GM23338 (cell line): ENCODE results near the gene PARD3. TPM values are rescaled to one million over a fixed set of nuclear protein-coding genes. Genes with fewer than 3 reads are reported as not detected.
A peak's percentile ranks its signal among the peaks of the same experiment; 100 is the strongest.

Source experiments
- ATAC-seq: fragments of 200-7000 bp; cut with Tn5 transposase; 3 replicates; pipeline ENCODE4 v1.9.1; 2020
- DNase-seq: peaks from one replicate; pipeline ENCODE4 v3.0.0-alpha.2; 2015; ENCODE audit warnings: low spot score
- H2AFZ ChIP-seq: fragments of 200-600 bp; sonication (generic); 2 replicates; pipeline ENCODE4 v1.8.0; 2016; ENCODE audit warnings: antibody characterized with exemption, mild to moderate bottlenecking, moderate library complexity
- H3F3A ChIP-seq: fragments of 200-600 bp; sonication (generic); replicated peaks from 2 replicates; pipeline ENCODE4 v1.8.0; 2017; ENCODE audit warnings: antibody characterized with exemption, mixed run types, low read depth
- H3K27ac ChIP-seq: fragments of 200-600 bp; sonication (generic); 2 replicates; pipeline ENCODE4 v1.6.1; 2016; ENCODE audit warnings: low read depth
- H3K27me3 ChIP-seq: fragments of 200-600 bp; sonication (generic); 2 replicates; pipeline ENCODE4 v1.8.0; 2016; ENCODE audit warnings: mild to moderate bottlenecking, mixed run types, moderate library complexity; ENCODE audit not compliant: insufficient read depth
- H3K36me3 ChIP-seq: fragments of 200-600 bp; sonication (generic); 2 replicates; pipeline ENCODE4 v1.8.0; 2016; ENCODE audit warnings: mild to moderate bottlenecking; ENCODE audit not compliant: insufficient read depth
- H3K4me1 ChIP-seq: fragments of 200-600 bp; sonication (generic); 2 replicates; pipeline ENCODE4 v1.8.0; 2016; ENCODE audit warnings: mild to moderate bottlenecking, moderate library complexity; ENCODE audit not compliant: insufficient read depth
- H3K4me2 ChIP-seq: fragments of 200-600 bp; sonication (generic); 2 replicates; pipeline ENCODE4 v1.7.1; 2017; ENCODE audit warnings: mixed run types
- H3K4me3 ChIP-seq: fragments of 200-600 bp; sonication (generic); 2 replicates; pipeline ENCODE4 v1.6.1; 2016; ENCODE audit warnings: mixed run types
- H3K79me2 ChIP-seq: fragments of 200-600 bp; sonication (generic); replicated peaks from 2 replicates; pipeline ENCODE4 v1.8.0; 2017; ENCODE audit warnings: mild to moderate bottlenecking; ENCODE audit not compliant: insufficient read depth
- H3K9me2 ChIP-seq: fragments of 200-600 bp; sonication (generic); 2 replicates; pipeline ENCODE4 v1.8.0; 2017; ENCODE audit not compliant: insufficient read depth
- H4K20me1 ChIP-seq: fragments of 200-600 bp; sonication (generic); replicated peaks from 2 replicates; pipeline ENCODE4 v1.8.0; 2017; ENCODE audit warnings: mild to moderate bottlenecking; ENCODE audit not compliant: insufficient read depth
- H3K27ac Mint-ChIP-seq: 2 replicates; pipeline ENCODE4 v1.8.0; 2020; ENCODE audit warnings: inconsistent platforms, mild to moderate bottlenecking, moderate library complexity, mixed read lengths
- H3K27me3 Mint-ChIP-seq: 3 replicates; pipeline ENCODE4 v1.8.0; 2022; ENCODE audit warnings: low read depth, mild to moderate bottlenecking, moderate library complexity, mixed read lengths, inconsistent platforms; ENCODE audit not compliant: insufficient read depth, poor library complexity
- H3K36me3 Mint-ChIP-seq: 3 replicates; pipeline ENCODE4 v1.8.0; 2021; ENCODE audit warnings: low read depth, mild to moderate bottlenecking, inconsistent platforms, moderate library complexity, mixed read lengths
- H3K4me1 Mint-ChIP-seq: 3 replicates; pipeline ENCODE4 v1.8.0; 2020; ENCODE audit warnings: mild to moderate bottlenecking, inconsistent platforms, mixed read lengths
- H3K4me3 Mint-ChIP-seq: 3 replicates; pipeline ENCODE4 v1.8.0; 2021; ENCODE audit warnings: moderate library complexity, mild to moderate bottlenecking, inconsistent platforms, mixed read lengths
- H3K9me3 Mint-ChIP-seq: 3 replicates; pipeline ENCODE4 v1.8.0; 2020; ENCODE audit warnings: moderate library complexity, mild to moderate bottlenecking, inconsistent platforms, mixed read lengths
- CTCF ChIP-seq, 2 experiments: fragments of 200-600 bp in 1 of 2; sonication (generic) in 1 of 2; conservative IDR thresholded peaks; 2 replicates each; pipeline versions ENCODE4 v1.5.1 to v1.6.1; 2016 to 2017; ENCODE audit warnings: antibody characterized with exemption in 2 of 2, low read depth in 2 of 2, mild to moderate bottlenecking in 2 of 2, moderate library complexity in 1 of 2
- EZH2 ChIP-seq: fragments of 200-600 bp; sonication (generic); IDR thresholded peaks from one replicate; pipeline ENCODE4 v1.8.0; 2017; ENCODE audit warnings: antibody characterized with exemption, mild to moderate bottlenecking, low read depth; ENCODE audit not compliant: unreplicated experiment
- EZH2phosphoT487 ChIP-seq: fragments of 200-600 bp; sonication (generic); IDR thresholded peaks from one replicate; pipeline ENCODE4 v1.8.1; 2018; ENCODE audit warnings: antibody characterized with exemption; ENCODE audit not compliant: unreplicated experiment
- JUNB ChIP-seq: IDR thresholded peaks from one replicate; pipeline ENCODE4 v1.6.1; 2016; ENCODE audit warnings: antibody characterized with exemption; ENCODE audit not compliant: unreplicated experiment
- POLR2AphosphoS5 ChIP-seq: IDR thresholded peaks from 2 replicates; pipeline ENCODE4 v1.6.1; 2016; ENCODE audit warnings: antibody characterized with exemption, low read depth
- ZNF114 ChIP-seq: fragments of 250-450 bp; sonication (Bioruptor Pico); IDR thresholded peaks from 2 replicates; pipeline ENCODE4 v1.5.0; 2020; ENCODE audit warnings: mild to moderate bottlenecking, moderate library complexity
- polyA plus RNA-seq: library from polyadenylated mRNA; unstranded; fragments of >200 nt; fragmentation: Nextera tagmentation; extraction: Ambion mirVana; gene quantifications from 2 replicates; pipeline ENCODE4 v1.2.1, GENCODE V29; 2016
- total RNA-seq: library from RNA; depleted of rRNA; stranded (reverse); fragments of >200 nt; shearing (Covaris generic); gene quantifications from 2 replicates; pipeline ENCODE4 v1.2.3, GENCODE V29; 2014
- TF ChIP-seq, protein P1 (sequence below): IDR thresholded peaks from one replicate; pipeline ENCODE4 v1.6.1; 2018; ENCODE audit warnings: antibody characterized with exemption; ENCODE audit not compliant: unreplicated experiment
- TF ChIP-seq, protein P2 (sequence below): fragments of 250-450 bp; sonication (Bioruptor Pico); IDR thresholded peaks from 2 replicates; pipeline ENCODE4 v1.5.0; 2020; ENCODE audit warnings: mild to moderate bottlenecking, moderate library complexity

Gene PARD3
- total and polyA plus RNA-seq, 2 experiments from 2014 or later = 30.2 to 51.4 TPM

DNA sequence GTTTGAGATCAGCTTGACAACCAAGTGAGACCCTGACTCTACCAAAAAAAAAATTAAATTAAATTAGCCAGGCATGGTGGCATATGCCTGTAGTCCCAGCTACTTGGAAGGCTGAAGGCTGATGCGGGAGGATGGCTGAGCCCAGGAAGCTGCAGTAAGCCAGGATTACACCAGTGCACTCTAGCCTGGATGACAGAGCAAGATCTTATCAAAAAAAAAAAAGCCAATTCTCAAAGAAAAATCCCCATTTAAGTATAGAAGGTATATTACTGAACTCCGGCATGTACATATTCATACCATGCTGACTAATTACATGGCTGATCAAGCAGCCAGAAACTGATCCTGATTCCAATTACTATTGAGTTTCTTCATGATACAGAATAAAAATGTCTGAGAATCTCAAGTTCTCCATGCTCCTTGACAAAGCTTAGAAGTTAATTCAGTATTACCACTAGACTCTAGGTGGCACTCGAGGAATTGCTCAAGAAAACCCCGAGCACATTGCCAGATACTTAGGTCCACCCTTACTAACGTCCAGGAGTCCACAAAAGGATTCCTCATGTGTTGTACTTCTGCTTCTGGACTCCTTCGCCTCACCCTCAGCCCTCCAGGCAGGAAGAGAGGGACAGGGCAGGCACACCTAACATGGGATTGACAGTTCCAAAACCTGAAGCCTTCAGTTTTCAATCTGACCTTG is 148.9 kb downstream of the PARD3 start:
- DNase-seq (peak; percentile 65), ATAC-seq (peak; percentile 53)
- Mint-ChIP-seq H3K4me3 (no peak overlapping the region), H3K27ac (peak overlapping the region; percentile 77; the same call in 1 of the 2 replicates), H3K9me3 (no peaks in the 10 kb centered on the region), H3K36me3 (no peaks in the 10 kb centered on the region), H3K27me3 (peaks cover 10% of the 10 kb centered on the region), H3K4me1 (peaks cover 46% of the 10 kb centered on the region; the same call in 2 of the 3 replicates)
- Histone ChIP-seq H3K27me3 (no peaks in the 10 kb centered on the region), H3K27ac (no peak overlapping the region), H3K9me2 (no peaks in the 10 kb centered on the region), H3K4me2 (no peak overlapping the region), H3F3A (no peaks in the 10 kb centered on the region), H3K79me2 (peaks cover 72% of the 10 kb centered on the region), H3K4me1 (peaks cover 7% of the 10 kb centered on the region; the same call in 1 of the 2 replicates), H3K4me3 (no peak overlapping the region), H3K36me3 (no peaks in the 10 kb centered on the region), H2AFZ (no peak overlapping the region), H4K20me1 (peaks cover 4% of the 10 kb centered on the region; the same call in 1 of the 2 replicates)
- TF ChIP-seq CTCF (conservative IDR thresholded peaks at IDR 0.05; ENCODE audit: low read depth in 2 of 2) = peak; percentile 44 to 49
- TF ChIP-seq ZNF114 (CRISPR knock-in tag) = no peak
- TF ChIP-seq JUNB = no peak

GRCh38 chr10:34664706-34665105 is 150.4 kb downstream of the PARD3 start:
- no peaks in the 10 kb centered on the region for H3F3A ChIP-seq
- H3K36me3 Mint-ChIP-seq = no peaks in the 10 kb centered on the region
- peaks cover 3% of the 10 kb centered on the region for H3K4me1 ChIP-seq
- no peaks in the 10 kb centered on the region for H3K36me3 ChIP-seq
- no peak overlapping the region for H3K4me3 Mint-ChIP-seq
- H2AFZ ChIP-seq = no peak overlapping the region
- peaks cover 79% of the 10 kb centered on the region for H3K79me2 ChIP-seq
- H3K27me3 ChIP-seq = no peaks in the 10 kb centered on the region
- H3K9me3 Mint-ChIP-seq = no peaks in the 10 kb centered on the region
- peaks cover 4% of the 10 kb centered on the region; the same call in 1 of the 2 replicates for H4K20me1 ChIP-seq
- no peak overlapping the region for H3K27ac Mint-ChIP-seq
- peaks cover 43% of the 10 kb centered on the region for H3K4me1 Mint-ChIP-seq
- H3K4me2 ChIP-seq = no peak overlapping the region
- DNase-seq (no peak), ATAC-seq (no peak)
- no peaks in the 10 kb centered on the region for H3K9me2 ChIP-seq
- H3K27me3 Mint-ChIP-seq = peaks cover 10% of the 10 kb centered on the region
- no peak overlapping the region for H3K27ac ChIP-seq
- H3K4me3 ChIP-seq = no peak overlapping the region
- TF ChIP-seq EZH2phosphoT487 = no peak
- TF ChIP-seq, protein P1, sequence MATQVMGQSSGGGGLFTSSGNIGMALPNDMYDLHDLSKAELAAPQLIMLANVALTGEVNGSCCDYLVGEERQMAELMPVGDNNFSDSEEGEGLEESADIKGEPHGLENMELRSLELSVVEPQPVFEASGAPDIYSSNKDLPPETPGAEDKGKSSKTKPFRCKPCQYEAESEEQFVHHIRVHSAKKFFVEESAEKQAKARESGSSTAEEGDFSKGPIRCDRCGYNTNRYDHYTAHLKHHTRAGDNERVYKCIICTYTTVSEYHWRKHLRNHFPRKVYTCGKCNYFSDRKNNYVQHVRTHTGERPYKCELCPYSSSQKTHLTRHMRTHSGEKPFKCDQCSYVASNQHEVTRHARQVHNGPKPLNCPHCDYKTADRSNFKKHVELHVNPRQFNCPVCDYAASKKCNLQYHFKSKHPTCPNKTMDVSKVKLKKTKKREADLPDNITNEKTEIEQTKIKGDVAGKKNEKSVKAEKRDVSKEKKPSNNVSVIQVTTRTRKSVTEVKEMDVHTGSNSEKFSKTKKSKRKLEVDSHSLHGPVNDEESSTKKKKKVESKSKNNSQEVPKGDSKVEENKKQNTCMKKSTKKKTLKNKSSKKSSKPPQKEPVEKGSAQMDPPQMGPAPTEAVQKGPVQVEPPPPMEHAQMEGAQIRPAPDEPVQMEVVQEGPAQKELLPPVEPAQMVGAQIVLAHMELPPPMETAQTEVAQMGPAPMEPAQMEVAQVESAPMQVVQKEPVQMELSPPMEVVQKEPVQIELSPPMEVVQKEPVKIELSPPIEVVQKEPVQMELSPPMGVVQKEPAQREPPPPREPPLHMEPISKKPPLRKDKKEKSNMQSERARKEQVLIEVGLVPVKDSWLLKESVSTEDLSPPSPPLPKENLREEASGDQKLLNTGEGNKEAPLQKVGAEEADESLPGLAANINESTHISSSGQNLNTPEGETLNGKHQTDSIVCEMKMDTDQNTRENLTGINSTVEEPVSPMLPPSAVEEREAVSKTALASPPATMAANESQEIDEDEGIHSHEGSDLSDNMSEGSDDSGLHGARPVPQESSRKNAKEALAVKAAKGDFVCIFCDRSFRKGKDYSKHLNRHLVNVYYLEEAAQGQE = no peak
- TF ChIP-seq JUNB = no peak
- TF ChIP-seq POLR2AphosphoS5 = no peak
- TF ChIP-seq, protein P2, sequence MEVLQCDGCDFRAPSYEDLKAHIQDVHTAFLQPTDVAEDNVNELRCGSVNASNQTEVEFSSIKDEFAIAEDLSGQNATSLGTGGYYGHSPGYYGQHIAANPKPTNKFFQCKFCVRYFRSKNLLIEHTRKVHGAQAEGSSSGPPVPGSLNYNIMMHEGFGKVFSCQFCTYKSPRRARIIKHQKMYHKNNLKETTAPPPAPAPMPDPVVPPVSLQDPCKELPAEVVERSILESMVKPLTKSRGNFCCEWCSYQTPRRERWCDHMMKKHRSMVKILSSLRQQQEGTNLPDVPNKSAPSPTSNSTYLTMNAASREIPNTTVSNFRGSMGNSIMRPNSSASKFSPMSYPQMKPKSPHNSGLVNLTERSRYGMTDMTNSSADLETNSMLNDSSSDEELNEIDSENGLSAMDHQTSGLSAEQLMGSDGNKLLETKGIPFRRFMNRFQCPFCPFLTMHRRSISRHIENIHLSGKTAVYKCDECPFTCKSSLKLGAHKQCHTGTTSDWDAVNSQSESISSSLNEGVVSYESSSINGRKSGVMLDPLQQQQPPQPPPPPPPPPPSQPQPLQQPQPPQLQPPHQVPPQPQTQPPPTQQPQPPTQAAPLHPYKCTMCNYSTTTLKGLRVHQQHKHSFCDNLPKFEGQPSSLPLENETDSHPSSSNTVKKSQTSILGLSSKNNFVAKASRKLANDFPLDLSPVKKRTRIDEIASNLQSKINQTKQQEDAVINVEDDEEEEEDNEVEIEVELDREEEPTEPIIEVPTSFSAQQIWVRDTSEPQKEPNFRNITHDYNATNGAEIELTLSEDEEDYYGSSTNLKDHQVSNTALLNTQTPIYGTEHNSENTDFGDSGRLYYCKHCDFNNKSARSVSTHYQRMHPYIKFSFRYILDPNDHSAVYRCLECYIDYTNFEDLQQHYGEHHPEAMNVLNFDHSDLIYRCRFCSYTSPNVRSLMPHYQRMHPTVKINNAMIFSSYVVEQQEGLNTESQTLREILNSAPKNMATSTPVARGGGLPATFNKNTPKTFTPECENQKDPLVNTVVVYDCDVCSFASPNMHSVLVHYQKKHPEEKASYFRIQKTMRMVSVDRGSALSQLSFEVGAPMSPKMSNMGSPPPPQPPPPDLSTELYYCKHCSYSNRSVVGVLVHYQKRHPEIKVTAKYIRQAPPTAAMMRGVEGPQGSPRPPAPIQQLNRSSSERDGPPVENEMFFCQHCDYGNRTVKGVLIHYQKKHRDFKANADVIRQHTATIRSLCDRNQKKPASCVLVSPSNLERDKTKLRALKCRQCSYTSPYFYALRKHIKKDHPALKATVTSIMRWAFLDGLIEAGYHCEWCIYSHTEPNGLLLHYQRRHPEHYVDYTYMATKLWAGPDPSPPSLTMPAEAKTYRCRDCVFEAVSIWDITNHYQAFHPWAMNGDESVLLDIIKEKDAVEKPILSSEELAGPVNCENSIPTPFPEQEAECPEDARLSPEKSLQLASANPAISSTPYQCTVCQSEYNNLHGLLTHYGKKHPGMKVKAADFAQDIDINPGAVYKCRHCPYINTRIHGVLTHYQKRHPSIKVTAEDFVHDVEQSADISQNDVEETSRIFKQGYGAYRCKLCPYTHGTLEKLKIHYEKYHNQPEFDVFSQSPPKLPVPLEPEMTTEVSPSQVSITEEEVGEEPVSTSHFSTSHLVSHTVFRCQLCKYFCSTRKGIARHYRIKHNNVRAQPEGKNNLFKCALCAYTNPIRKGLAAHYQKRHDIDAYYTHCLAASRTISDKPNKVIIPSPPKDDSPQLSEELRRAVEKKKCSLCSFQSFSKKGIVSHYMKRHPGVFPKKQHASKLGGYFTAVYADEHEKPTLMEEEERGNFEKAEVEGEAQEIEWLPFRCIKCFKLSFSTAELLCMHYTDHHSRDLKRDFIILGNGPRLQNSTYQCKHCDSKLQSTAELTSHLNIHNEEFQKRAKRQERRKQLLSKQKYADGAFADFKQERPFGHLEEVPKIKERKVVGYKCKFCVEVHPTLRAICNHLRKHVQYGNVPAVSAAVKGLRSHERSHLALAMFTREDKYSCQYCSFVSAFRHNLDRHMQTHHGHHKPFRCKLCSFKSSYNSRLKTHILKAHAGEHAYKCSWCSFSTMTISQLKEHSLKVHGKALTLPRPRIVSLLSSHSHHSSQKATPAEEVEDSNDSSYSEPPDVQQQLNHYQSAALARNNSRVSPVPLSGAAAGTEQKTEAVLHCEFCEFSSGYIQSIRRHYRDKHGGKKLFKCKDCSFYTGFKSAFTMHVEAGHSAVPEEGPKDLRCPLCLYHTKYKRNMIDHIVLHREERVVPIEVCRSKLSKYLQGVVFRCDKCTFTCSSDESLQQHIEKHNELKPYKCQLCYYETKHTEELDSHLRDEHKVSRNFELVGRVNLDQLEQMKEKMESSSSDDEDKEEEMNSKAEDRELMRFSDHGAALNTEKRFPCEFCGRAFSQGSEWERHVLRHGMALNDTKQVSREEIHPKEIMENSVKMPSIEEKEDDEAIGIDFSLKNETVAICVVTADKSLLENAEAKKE (CRISPR knock-in tag) = no peak
- TF ChIP-seq EZH2 = no peak
